Neural cell (in vitro differentiated cells): Measurements from ENCODE around the gene CCDC7.

Experiments
- MXI1 ChIP-seq: fragments of 450-650 bp; conservative IDR thresholded peaks from 2 replicates; pipeline ENCODE4 v1.6.1; 2014; ENCODE audit warnings: antibody characterized with exemption, mild to moderate bottlenecking; ENCODE audit not compliant: poor library complexity, severe bottlenecking
- POLR2AphosphoS5 ChIP-seq: IDR thresholded peaks from 2 replicates; pipeline ENCODE4 v1.6.1; 2012
- SMC3 ChIP-seq: fragments of 450-650 bp; conservative IDR thresholded peaks from 2 replicates; pipeline ENCODE4 v1.6.1; 2014; ENCODE audit warnings: antibody characterized with exemption, mild to moderate bottlenecking, moderate library complexity; ENCODE audit not compliant: poor library complexity
- TF ChIP-seq, protein P1 (sequence below): fragments of 450-650 bp; IDR thresholded peaks from 2 replicates; pipeline ENCODE4 v1.5.1; 2014; ENCODE audit warnings: antibody characterized with exemption, mild to moderate bottlenecking, moderate library complexity; ENCODE audit not compliant: poor library complexity, severe bottlenecking

DNA sequence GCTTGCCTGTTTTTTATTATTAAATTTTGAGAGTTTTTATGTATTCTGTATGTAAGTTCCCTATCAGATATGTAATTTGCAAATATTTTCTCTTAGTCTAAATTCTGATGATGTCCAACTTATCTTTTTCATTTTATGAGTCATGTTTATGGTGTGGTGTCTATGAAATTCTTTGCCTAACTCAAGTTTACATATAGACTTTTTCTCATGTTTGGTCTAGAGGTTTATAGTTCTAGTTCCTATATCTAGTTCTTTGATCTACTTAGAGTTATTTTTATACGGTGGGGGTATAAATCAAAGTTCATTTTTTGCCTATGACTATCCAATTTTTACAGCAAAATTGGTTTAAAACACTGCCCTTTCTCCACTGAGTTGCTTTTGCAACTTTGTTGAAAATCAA, 26.3 kb upstream of the CCDC7 start:
- TF ChIP-seq, protein P1, sequence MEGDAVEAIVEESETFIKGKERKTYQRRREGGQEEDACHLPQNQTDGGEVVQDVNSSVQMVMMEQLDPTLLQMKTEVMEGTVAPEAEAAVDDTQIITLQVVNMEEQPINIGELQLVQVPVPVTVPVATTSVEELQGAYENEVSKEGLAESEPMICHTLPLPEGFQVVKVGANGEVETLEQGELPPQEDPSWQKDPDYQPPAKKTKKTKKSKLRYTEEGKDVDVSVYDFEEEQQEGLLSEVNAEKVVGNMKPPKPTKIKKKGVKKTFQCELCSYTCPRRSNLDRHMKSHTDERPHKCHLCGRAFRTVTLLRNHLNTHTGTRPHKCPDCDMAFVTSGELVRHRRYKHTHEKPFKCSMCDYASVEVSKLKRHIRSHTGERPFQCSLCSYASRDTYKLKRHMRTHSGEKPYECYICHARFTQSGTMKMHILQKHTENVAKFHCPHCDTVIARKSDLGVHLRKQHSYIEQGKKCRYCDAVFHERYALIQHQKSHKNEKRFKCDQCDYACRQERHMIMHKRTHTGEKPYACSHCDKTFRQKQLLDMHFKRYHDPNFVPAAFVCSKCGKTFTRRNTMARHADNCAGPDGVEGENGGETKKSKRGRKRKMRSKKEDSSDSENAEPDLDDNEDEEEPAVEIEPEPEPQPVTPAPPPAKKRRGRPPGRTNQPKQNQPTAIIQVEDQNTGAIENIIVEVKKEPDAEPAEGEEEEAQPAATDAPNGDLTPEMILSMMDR: no peak
- TF ChIP-seq POLR2AphosphoS5 (no peak), MXI1 (no peak), SMC3 (no peak)
